Osteocyte (in vitro differentiated cells): Measurements from ENCODE around the gene MTCH2. TPM values are rescaled to one million over a fixed set of nuclear protein-coding genes. Genes with fewer than 3 reads are reported as not detected.
"Not testable (repeated sequence)": the region's sequence is repeated elsewhere in the genome, so short reads cannot be mapped to it uniquely, and the experiment has no call there.

ENCODE experiments used
- DNase-seq: peaks from one replicate; pipeline ENCODE4 v3.0.0; 2021; ENCODE audit warnings: mixed read lengths; ENCODE audit not compliant: unreplicated experiment; ENCODE audit errors: extremely low spot score
- H3K27ac Mint-ChIP-seq: one replicate; pipeline ENCODE4 v1.8.0; 2021; ENCODE audit warnings: mild to moderate bottlenecking, mixed read lengths; ENCODE audit not compliant: unreplicated experiment
- H3K27me3 Mint-ChIP-seq: one replicate; pipeline ENCODE4 v1.8.0; 2021; ENCODE audit warnings: mixed read lengths; ENCODE audit not compliant: unreplicated experiment
- H3K36me3 Mint-ChIP-seq: one replicate; pipeline ENCODE4 v1.8.0; 2021; ENCODE audit warnings: mixed read lengths; ENCODE audit not compliant: unreplicated experiment
- H3K4me1 Mint-ChIP-seq: one replicate; pipeline ENCODE4 v1.8.0; 2021; ENCODE audit warnings: mixed read lengths; ENCODE audit not compliant: unreplicated experiment
- H3K4me3 Mint-ChIP-seq: one replicate; pipeline ENCODE4 v1.8.0; 2021; ENCODE audit warnings: mild to moderate bottlenecking, moderate library complexity, mixed read lengths; ENCODE audit not compliant: unreplicated experiment
- H3K9me3 Mint-ChIP-seq: one replicate; pipeline ENCODE4 v1.8.0; 2021; ENCODE audit warnings: mixed read lengths; ENCODE audit not compliant: unreplicated experiment
- CTCF ChIP-seq: fragments of 200-600 bp; sonication (generic); IDR thresholded peaks from 2 replicates; pipeline ENCODE4 v1.5.0; 2021; ENCODE audit warnings: antibody characterized with exemption, mild to moderate bottlenecking, moderate library complexity
- total RNA-seq: library from RNA; stranded (reverse); gene quantifications from 2 replicates; pipeline ENCODE4 v1.2.1, GENCODE V29; 2021

The MTCH2 gene
- total RNA-seq, 1 donor from 2014 or later, result 84.4 TPM

- no peak overlapping the region for H3K4me3 Mint-ChIP-seq
- H3K36me3 Mint-ChIP-seq, result no peaks in the 10 kb centered on the region
- no peak for DNase-seq
- H3K27me3 Mint-ChIP-seq, result no peaks in the 10 kb centered on the region
- H3K27ac Mint-ChIP-seq, result no peak overlapping the region
- no peak for TF ChIP-seq CTCF
- peaks cover 6% of the 10 kb centered on the region for H3K4me1 Mint-ChIP-seq
- H3K9me3 Mint-ChIP-seq, result no peaks in the 10 kb centered on the region
Measured at GRCh38 chr11:47667555-47667954, 25.2 kb upstream of the MTCH2 start.

GRCh38 chr11:47667135-47667534 lies 24.8 kb upstream of the MTCH2 start:
- Mint-ChIP-seq H3K27ac (no peak overlapping the region), H3K9me3 (no peaks in the 10 kb centered on the region), H3K36me3 (no peaks in the 10 kb centered on the region), H3K4me1 (peaks cover 6% of the 10 kb centered on the region), H3K4me3 (no peak overlapping the region), H3K27me3 (no peaks in the 10 kb centered on the region)
- no peak for DNase-seq
- TF ChIP-seq CTCF, result no peak

DNA sequence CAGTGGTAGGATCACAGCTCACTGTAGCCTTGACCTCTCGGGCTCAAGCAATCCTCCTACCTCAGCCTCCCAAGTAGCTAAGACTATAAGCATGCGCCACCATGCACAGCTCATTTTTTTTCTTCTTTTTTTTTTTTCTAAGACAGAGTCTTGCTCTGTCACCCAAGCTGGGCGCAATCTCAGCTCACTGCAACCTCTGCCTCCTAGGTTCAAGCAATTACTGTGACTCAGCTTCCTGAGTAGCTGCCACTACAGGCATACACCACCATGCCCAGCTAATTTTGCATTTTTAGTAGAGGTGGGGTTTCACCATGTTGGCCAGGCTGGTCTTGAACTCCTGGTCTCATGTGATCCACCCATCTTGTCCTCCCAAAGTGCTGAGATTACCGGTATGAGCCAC lies 22.6 kb upstream of the MTCH2 start:
- not testable (repeated sequence) for H3K36me3 Mint-ChIP-seq, H3K4me3 Mint-ChIP-seq, H3K4me1 Mint-ChIP-seq, DNase-seq, H3K27ac Mint-ChIP-seq, H3K27me3 Mint-ChIP-seq, H3K9me3 Mint-ChIP-seq

DNA sequence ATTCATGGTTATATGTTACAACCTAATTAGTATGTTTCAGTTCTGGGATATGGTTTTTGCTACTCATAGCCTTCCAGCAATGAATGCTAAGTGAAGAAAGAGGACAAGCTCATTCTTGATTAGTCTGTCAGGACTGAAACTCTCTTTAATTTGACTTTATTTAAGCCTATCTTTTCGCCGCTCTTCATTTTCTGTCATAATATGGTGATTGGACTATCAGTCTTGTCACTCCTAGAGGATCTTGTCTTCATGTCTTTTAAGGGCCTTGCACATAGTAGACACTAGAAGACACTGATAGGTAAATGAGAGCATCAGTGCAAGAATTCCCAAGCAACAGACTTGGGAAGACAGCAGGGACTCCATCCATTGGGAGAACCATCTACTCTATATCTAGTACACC lies 18.9 kb upstream of the MTCH2 start:
- H3K4me1 Mint-ChIP-seq, result peaks cover 4% of the 10 kb centered on the region
- TF ChIP-seq CTCF, result no peak
- DNase-seq, result no peak
- H3K27me3 Mint-ChIP-seq, result peaks cover 10% of the 10 kb centered on the region
- H3K27ac Mint-ChIP-seq, result no peak overlapping the region
- no peaks in the 10 kb centered on the region for H3K36me3 Mint-ChIP-seq
- no peaks in the 10 kb centered on the region for H3K9me3 Mint-ChIP-seq
- no peak overlapping the region for H3K4me3 Mint-ChIP-seq

DNA sequence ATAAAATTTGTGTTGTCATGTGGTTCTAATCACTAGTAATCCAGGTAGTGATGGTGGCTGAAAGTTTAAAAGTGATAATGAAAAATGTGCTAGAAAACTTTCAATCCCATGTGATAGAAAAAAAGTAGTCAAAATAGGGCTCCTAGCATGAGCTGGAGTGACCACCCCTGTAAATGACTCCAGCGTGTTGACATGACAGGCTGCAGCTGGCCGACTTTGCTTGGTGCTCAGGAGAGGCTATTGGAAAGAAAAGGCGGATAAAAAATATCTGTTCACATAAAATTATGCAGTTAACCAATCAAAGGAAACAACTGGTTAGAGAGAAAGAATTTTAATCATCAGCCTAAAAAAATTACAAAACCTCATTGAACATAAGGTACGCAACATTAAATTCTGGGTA lies 16.9 kb upstream of the MTCH2 start:
- no peak for DNase-seq
- peaks cover 4% of the 10 kb centered on the region for H3K4me1 Mint-ChIP-seq

More for the DNA sequence above, 16.9 kb upstream of the MTCH2 start:
- H3K4me3 Mint-ChIP-seq, result no peak overlapping the region
- no peak for TF ChIP-seq CTCF
- no peaks in the 10 kb centered on the region for H3K36me3 Mint-ChIP-seq
- H3K27me3 Mint-ChIP-seq, result peaks cover 21% of the 10 kb centered on the region
- H3K9me3 Mint-ChIP-seq, result no peaks in the 10 kb centered on the region
- H3K27ac Mint-ChIP-seq, result no peak overlapping the region
